ENCODE measurements around the gene RTN4.

- TF ChIP-seq POLR2AphosphoS5 (IDR thresholded peaks at IDR 0.05; ENCODE audit: low read depth, low read length) = no peak
- no peak for TF ChIP-seq REST (IDR thresholded peaks at IDR 0.05; ENCODE audit: insufficient read depth in 1 of 2, low read depth in 2 of 2, low read length in 2 of 2)
- TF ChIP-seq SIN3A (IDR thresholded peaks at IDR 0.05; ENCODE audit: borderline replicate concordance, insufficient read depth, low read length) = no peak
These were observed 13.0 kb upstream of the RTN4 start for GRCh38 chr2:55063226-55063625.

Measured in PFSK-1 (cell line).